DMS 273 (cell line): Measurements from ENCODE around the gene SLC35F1.

Experiments
- DNase-seq: peaks from one replicate; lab custom pipeline; 2025; ENCODE audit not compliant: unreplicated experiment; lab: John Stamatoyannopoulos, UW

SLC35F1 gene

DNA sequence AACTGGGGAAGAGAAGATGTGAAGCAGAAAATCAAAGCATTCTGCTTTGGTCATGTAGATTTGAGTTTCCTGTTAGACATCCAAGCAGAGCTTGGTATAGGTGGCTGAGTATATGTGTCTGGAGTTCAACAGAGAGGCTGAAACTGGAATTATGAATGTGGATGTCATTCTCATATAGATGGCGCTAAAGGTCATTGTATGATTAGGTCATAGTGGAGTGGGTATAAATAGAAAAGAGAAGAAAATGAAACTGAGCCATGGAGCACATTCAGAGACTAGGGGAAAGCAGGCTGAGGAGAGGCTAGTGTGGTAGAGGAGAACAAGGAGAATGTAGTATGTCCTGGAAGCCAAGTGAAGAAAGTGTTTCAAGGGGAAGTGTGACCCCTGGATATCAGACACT lies 345.4 kb downstream of the SLC35F1 start:
- no peak for DNase-seq

DNA sequence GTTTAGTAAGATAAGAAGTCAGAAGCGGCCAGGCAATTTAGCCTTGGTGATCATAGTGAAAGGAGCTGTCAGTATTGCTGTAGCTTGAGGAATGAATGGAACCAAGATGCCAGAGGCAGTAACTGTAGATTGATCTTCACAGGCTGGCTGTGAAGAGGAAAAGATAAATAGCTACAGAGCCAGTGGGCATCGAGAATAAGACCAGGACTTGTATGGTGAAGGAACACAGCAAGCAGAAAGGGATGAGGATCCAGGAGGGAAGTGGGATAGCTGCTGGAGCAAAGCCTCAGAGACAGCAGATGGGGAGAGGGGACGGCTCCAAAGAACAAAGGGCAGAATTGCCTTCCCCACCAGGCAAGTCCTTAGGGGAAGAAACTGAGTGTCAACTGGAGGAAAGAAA lies 346.7 kb downstream of the SLC35F1 start:
- DNase-seq: no peak

GRCh38 chr6:118260833-118261232 lies 353.8 kb downstream of the SLC35F1 start:
- DNase-seq: no peak

GRCh38 chr6:118263921-118264486 lies 356.9 kb downstream of the SLC35F1 start:
- DNase-seq: peak; percentile 50

DNA sequence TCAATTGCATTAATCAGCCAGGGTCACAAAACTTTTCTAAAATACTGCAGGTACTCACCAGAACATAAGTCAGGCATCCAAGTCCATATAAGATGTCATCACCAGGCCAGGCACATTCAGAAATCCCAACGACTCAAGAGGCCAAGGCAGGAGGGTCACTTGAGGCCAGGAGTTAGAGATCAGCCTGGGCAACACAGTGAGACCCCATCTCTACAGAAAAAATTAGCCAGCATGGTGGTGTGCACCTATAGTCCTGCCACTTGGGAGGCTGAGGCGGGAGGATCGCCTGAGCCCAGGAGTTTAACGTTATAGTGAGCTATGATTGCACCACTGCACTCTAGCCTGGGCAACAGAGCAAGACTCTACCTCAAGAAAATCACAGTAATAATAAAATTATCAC lies 362.6 kb downstream of the SLC35F1 start:
- no peak for DNase-seq

GRCh38 chr6:118277631-118278030 lies 370.6 kb downstream of the SLC35F1 start:
- no peak for DNase-seq

GRCh38 chr6:118280210-118280609 lies 373.1 kb downstream of the SLC35F1 start:
- no peak for DNase-seq

GRCh38 chr6:118281291-118281690 lies 374.2 kb downstream of the SLC35F1 start:
- DNase-seq: no peak

GRCh38 chr6:118283766-118284165 lies 376.7 kb downstream of the SLC35F1 start:
- DNase-seq: peak; percentile 78

DNA sequence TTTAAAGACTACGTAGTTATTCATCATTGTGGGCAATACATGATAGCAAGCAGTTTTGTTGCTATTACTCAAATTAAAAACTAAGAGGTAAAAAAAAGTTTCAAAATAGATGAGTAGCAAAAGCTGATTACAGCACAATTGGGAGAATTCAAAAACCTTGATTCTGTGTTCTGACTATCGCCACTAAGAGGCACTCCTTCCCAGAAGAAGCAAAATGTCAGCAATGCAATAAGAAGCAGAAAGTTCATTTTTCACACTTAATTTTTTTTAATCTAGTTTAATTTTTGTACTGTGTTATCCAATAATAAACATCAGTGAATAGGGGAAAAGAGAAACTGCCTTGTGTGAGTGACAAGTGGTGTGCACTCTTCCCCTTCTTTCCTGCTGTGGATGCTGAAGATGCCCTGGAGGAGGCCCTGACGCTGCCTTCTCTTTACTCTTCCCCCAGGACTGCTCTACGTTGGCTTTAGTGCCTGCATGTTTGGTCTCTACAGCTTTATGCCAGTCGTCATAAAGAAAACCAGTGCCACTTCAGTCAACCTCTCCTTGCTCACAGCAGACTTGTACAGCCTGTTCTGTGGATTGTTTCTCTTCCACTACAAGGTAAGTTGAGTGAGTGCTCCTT lies 377.8 kb downstream of the SLC35F1 start:
- DNase-seq: peak; percentile 11

GRCh38 chr6:118285791-118286190 lies 378.7 kb downstream of the SLC35F1 start:
- DNase-seq: no peak

- DNase-seq: peak; percentile 27
These were observed 381.5 kb downstream of the SLC35F1 start for GRCh38 chr6:118288355-118289124.

GRCh38 chr6:118292558-118292957 lies 385.5 kb downstream of the SLC35F1 start:
- no peak for DNase-seq

DNA sequence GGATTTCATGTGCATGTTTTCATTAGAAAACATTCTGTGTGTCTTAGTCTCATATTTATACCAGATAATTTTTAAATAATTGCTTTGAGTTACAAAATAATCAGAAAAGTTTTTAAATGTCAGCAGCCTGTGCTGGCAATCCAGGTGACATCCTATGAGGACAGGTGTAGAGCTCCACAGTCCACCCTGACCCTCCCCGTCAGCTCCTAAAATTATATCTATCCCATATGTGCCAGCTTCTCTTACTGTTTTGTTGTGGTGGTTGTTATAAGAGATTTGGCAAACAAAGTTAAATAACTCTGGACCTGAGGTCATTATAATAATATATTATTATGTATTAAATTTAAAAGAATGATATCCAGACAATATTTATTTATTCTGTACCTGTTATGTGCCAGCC lies 387.8 kb downstream of the SLC35F1 start:
- DNase-seq: no peak

- DNase-seq: no peak
These were observed 388.3 kb downstream of the SLC35F1 start for GRCh38 chr6:118295336-118295735.

DNA sequence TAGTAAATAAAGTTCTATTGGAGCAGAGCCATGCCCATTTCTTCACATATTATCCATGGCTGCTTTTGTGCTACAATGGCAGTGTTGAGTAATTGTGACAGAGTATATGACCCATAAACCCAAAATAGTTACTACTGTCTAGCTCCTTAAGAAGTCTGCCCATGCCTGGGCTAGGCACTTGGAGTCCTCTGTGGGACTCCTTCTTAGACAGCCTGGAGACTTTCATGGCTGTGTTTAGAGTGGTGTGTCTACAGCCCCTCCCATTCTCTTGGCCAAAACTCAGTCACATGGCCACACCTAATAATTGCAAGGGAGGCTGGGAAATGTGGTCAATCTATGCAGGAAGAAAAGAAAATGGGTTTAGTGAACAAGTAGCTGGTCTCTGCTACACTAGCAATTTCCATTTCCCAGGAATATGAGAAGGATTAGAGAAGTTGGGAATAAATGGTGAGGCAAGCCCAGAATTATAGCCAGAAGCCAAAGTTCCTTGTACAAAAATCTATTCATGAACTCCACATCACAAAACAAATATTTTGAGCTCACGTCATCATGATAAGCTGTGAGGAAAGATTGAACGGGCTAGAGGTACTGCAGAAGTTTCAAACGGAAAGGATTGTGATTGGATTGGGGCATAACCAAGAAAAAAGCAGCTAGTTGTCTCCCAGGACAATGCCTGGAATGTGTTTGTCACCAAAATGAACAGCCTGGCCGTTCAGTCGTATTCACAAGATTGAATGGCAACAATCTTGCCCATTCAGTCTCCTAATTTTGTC lies 389.3 kb downstream of the SLC35F1 start:
- DNase-seq: no peak

DNA sequence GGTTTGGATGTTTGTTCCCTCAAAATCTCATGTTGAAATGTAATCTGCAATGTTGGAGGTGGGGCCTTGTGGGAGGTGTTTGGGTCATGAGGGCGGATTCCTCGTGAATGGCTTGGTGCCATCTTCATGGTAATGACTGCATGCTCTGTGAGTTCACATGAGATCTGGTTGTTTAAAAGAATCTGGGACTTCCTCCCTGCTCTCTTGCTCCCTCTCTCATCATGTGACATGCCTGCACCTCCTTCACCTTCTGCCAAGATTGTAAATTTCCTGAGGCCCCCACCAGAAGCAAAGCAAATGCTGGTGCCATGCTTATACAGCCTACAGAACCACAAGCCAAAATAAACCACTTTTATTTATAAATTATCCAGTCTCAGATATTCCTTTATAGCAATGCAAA lies 390.8 kb downstream of the SLC35F1 start:
- DNase-seq: peak; percentile 16

DNA sequence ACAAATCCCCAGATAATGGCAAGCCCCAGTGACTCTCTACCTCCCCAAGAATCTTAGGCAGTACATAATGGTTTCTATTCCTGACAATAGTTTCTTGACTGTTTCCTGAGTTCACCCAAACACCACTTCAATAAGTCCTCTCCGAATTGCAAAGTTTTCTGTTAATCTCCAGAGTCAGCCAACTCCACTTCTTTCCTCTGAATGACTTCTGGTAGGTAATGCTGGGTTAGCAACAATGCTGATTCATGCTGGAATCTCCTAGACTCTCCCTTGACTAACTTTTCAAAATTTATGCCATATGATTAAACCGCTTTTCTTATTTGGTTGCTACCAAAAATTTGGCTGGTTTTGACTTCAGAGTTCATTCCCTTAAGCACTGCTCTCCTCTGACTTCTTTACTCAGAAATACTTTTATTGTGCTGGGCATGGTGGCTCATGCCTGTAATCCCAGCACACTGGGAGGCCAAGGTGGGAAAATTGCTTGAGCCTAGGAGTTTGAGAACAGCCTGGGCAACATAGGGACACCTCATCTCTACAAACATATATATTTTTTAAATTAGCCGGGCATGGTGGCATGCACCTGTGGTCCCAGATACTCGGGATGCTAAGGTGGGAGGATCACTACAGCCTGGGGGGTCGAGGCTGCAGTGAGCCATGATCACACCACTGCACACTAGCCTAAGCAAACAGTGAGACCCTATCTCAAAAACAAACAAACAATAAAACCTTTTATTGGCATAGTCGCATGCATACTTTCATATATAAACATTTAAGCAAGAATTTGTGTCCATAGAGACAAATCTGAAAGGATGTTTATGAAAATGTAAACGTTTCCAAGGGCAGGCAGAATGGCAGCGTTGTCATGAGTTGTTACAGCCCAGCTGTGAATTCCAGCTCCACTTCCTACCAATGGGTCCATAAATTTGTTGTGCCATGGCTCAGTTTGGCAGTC lies 391.7 kb downstream of the SLC35F1 start:
- DNase-seq: no peak

DNA sequence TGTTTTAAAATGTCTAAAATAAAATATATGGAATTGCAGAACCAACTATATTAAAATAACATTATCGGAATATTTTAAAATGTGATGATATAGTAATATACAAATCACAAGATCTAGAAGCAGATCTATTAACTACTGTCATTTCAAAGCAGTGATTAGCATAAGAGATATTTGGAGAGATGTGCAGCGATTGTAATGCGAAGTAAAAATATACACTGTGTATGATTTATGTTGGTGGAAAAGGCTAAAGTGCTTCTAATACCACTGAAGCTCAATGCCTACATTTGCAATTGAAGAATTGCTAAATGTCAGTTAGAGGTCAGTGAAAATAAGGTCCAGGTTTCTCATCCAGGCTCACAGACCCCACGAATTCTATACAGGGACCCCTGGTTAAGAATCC lies 392.4 kb downstream of the SLC35F1 start:
- DNase-seq: no peak

DNA sequence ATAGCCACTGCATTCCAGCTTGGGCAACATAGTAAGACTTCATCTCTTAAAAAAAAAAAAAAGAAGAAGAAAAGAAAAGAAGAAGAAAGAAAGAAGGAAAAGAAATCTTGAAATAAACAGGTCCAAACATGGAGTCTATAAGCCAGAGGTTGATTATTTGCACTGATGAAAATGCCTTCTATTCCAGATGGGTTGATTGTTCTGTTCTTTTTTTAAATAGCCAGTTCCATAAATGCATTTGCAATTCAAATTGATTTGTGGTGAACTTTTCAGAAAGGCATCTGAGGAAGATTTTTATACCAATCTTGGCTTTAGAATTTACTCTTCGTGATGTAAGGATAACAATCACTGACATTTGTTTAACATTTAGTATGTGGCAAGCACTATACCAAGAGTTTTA lies 397.3 kb downstream of the SLC35F1 start:
- no peak for DNase-seq

GRCh38 chr6:118305081-118305480 lies 398.0 kb downstream of the SLC35F1 start:
- no peak for DNase-seq
